T-helper 22 cell (primary cell): ENCODE results near the gene FMNL2.

Experiments used
- DNase-seq: peaks from one replicate; pipeline ENCODE4 v3.0.0-alpha.2; 2020; ENCODE audit warnings: low read depth

FMNL2 gene

GRCh38 chr2:152449578-152449977 lies 114.6 kb downstream of the FMNL2 start:
- DNase-seq: no peak

- DNase-seq: no peak
These were observed 115.2 kb downstream of the FMNL2 start for GRCh38 chr2:152450176-152450575.

- DNase-seq: no peak
These were observed 117.4 kb downstream of the FMNL2 start for GRCh38 chr2:152452256-152452973.

- no peak for DNase-seq
These were observed 118.3 kb downstream of the FMNL2 start for GRCh38 chr2:152453129-152453911.

- DNase-seq: no peak
These were observed 119.4 kb downstream of the FMNL2 start for GRCh38 chr2:152454371-152454770.

- no peak for DNase-seq
These were observed 120.0 kb downstream of the FMNL2 start for GRCh38 chr2:152454960-152455359.

GRCh38 chr2:152455738-152456137 lies 120.8 kb downstream of the FMNL2 start:
- DNase-seq: no peak

- no peak for DNase-seq
These were observed 121.3 kb downstream of the FMNL2 start for GRCh38 chr2:152456262-152456661.

- no peak for DNase-seq
These were observed 123.5 kb downstream of the FMNL2 start for GRCh38 chr2:152458441-152458940.

GRCh38 chr2:152459091-152459490 lies 124.1 kb downstream of the FMNL2 start:
- no peak for DNase-seq

- DNase-seq: no peak
These were observed 125.6 kb downstream of the FMNL2 start for GRCh38 chr2:152460567-152460966.

- DNase-seq: no peak
These were observed 127.1 kb downstream of the FMNL2 start for GRCh38 chr2:152462120-152462519.

GRCh38 chr2:152462779-152463178 lies 127.8 kb downstream of the FMNL2 start:
- DNase-seq: no peak

GRCh38 chr2:152464851-152465470 lies 130.0 kb downstream of the FMNL2 start:
- DNase-seq: no peak

GRCh38 chr2:152465541-152465940 lies 130.6 kb downstream of the FMNL2 start:
- no peak for DNase-seq

GRCh38 chr2:152466041-152466440 lies 131.1 kb downstream of the FMNL2 start:
- DNase-seq: no peak

- DNase-seq: no peak
These were observed 132.2 kb downstream of the FMNL2 start for GRCh38 chr2:152466980-152467676.

- DNase-seq: no peak
These were observed 132.9 kb downstream of the FMNL2 start for GRCh38 chr2:152467677-152468410.

GRCh38 chr2:152468899-152469692 lies 134.1 kb downstream of the FMNL2 start:
- no peak for DNase-seq
